ENCODE results near the gene ARHGAP8.

GRCh38 chr22:44845796-44846720, 93.7 kb downstream of the ARHGAP8 start:
- TF ChIP-seq CTCF (IDR thresholded peaks at IDR 0.05) (no peak), EP300 (IDR thresholded peaks at IDR 0.05) (no peak), POLR2A (IDR thresholded peaks at IDR 0.05) (no peak)
